Stimulated activated CD8-positive, alpha-beta memory T cell treated with anti-CD3 and anti-CD28 coated beads, Interleukin-15, amount 100 ng/mL, for 48 hours (primary cell): ENCODE results near the gene KCNJ6.
"Not testable (repeated sequence)": the region's sequence is repeated elsewhere in the genome, so short reads cannot be mapped to it uniquely, and the experiment has no call there.

Experiments used
- DNase-seq, 2 donors: peaks; one replicate each; pipeline ENCODE4 v3.0.0-alpha.2; 2020; ENCODE audit warnings: low read depth in 2 of 2

KCNJ6 gene

DNA sequence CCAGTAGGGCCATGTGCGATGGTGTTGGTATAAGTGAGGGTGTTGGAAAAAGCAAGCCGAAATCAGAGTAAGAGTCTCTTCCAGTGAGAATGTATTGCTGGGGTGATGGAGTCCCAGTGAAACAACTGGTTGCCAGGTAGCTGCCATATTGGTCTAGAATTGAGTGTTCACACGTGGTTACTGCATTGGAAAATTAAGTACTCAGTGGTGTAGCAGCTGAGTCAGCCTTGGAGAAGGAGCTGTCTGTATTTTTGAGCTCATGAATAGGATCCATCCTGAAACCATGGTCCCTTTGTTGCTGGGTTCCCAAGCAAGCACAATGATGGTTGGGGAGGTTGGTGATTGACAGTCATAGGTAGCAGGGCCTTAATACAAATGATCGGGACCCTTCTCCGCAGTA, 314.3 kb downstream of the KCNJ6 start:
- DNase-seq, result no peak

DNA sequence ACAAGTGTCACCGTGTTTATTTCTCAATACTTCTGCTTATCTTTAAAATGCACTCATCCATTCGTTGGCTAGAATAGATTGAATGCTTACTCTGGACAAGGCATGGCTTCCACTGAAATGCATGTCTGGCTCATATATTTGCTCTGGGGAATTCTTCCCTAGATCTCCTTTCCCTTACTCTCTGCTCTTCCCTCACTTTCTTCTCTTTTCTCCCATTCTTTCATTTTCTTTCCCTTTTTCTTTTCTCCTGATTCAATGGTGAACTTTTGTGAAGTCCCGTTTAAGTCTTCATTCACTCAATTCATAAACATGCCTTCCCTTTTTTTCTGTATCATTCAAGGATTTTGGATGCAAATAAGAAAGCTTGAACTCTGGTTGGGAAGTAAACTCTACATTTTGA, 315.2 kb downstream of the KCNJ6 start:
- no peak for DNase-seq

DNA sequence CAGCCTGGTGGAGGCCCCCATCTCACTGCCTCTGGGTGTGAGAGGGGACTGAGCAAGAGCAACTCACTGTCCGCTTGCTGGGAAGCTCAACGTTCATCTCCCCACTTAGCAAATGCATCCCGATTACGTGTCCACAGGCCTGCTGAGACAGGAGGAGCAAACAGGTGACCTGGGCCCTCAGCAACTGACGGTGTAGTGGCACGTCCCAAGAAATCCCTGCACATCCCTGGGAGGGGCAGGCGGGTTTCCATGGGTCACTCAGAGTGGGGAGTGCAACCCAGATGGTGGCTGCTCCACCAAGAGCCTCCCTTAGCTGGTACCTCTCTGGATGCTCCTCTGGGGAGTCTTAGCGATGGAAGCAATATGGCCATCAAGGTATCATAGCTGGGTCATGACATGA, 320.3 kb downstream of the KCNJ6 start:
- DNase-seq, result no peak

DNA sequence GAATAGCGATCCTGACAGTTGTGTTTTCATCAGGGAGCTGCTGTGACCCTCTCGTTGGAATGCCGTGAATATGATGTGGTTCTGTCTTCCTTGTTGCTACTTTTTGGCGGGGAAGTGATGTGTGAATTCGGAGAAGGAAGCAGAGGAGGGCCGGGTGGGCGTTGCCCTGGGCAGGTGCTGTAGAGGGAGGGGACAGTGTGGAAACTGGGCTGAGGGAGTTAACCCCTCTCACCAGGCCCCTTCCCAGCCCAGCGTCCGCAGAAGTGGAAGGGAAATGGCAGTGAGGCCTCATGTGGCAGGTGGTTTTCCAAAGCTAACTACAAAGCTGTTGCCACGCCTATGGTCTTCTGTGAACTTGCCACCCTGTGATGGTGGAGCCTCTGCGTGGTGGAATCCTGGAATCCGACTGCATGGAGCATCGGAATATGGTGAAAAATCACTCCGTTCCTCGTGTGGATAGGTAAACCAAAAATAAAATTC, 321.7 kb downstream of the KCNJ6 start:
- DNase-seq, result no peak

DNA sequence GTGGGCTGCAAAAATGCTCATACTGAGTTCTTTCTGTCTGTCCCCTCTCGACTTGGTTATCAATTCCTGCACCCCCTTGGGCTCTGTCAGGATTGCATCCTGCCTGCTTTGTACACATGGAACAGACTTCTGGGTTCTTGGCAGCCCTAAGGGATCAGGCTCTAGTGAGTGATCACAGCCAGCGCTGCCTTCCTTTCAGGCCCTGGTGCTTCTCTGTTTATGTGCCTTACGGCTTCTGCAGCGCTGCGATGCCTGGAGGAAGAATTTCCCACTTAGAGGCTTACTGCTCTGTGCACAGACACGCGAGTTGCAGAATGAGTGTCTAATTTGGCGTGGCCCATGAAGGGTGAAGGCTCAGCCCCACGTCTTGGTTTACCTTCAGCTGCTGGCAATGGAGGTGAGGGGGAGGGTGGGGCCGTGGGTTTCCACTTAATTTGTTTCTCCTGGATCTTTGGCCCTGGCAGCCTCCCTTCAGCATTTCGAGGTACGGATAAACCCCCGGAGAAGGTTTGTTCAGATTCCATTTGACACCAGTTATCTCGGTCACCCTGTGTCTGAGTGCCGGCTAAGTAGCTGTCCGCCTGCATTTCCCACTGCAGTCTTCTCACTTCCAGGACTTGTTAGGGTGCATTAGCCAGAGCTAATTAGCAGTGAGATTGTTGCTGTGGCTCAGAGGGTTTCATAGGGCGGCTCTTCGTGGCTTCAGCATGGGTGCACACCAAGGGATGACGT, 322.4 kb downstream of the KCNJ6 start:
- no peak for DNase-seq

DNA sequence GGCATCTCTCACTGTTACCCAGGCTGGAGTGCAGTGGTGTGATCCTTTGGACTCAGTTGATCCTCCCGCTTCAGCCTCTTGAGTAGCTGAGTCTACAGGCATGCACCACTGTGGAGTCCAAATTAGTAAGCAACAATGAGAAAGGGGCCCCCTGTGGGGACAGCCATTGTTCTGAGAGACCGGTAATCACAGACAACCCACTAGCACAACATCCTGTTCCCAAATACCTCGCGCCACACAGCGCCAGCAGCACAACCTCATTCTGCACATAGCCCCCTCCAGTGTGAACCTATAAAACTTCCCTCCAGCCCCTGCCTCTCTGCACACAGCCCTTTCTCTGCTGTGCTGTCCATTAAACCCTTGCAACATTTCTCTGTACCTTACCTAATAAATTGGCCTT, 323.2 kb downstream of the KCNJ6 start:
- DNase-seq, result no peak

DNA sequence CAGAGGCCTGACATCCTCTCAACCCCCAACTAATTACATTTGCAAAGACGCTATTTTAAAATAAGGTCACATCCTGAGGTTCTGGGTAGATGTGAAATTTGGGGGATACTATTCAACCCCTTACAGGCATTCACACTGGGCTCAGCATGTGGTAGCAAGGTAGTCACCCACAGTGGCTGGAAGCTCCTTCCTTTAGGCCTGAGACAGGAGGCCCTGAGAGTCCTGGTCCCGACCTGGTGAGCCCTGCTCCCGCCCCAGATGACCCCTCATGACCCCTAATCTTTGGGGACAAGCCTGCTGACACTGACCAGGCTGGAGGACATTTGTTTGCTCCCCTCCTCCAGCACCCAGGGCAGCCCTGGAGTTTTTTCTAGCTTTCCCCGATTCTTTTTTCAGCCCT, 323.8 kb downstream of the KCNJ6 start:
- no peak for DNase-seq

DNA sequence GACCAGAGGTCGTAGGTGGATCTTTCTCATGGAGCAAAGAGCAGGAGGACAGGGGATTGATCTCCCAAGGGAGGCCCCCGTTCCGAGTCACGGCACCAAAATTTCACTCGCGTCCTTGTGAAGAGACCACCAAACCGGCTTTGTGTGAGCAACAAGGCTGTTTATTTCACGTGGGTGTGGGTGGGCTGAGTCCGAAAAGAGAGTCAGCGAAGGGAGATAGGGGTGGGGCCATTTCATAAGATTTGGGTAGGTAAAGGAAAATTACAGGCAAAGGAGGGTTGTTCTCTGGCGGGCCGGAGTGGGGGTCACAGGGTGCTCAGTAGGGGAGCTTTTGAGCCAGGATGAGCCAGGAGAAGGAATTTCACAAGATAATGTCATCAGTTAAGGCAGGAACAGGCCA, 324.3 kb downstream of the KCNJ6 start:
- DNase-seq, result not testable (repeated sequence)

DNA sequence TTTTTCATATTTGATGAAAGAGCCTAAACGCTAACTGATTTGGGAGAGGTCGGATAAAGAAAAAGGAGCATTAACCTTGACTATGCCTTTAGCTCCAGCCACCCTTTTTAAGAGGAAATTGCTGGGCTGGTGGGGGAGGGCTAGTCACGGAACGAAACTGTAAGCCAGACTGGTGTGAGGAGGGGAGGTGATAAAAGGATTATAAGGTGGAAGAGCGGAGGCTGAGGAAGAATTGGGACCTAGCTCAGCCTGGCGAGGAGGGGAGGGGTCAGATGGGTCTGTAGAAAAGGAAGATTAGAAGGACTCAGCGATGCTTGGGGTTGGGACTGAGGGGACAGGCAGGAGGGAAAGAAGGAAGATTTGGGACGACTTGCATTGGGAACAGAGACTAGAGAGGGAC, 325.4 kb downstream of the KCNJ6 start:
- not testable (repeated sequence) for DNase-seq

DNA sequence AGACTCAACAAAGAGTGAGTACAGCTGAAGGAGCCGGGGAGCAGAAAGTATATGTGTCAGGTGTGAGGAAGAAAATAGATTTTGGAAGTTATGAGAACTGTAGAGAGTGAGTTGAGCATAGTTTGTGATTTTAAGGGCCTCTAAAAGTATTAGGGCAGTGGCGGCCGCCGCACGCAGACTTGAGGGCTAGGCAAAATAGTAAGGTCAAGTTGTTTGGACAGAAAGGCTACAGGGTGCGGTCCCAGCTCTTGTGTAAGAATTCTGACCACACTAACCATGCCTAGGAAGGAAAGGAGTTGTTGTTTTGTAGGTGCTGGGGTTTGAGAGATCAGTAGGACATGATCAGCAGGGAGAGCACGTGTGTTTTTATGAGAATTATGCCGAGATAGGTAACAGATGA, 327.6 kb downstream of the KCNJ6 start:
- DNase-seq, result not testable (repeated sequence)

DNA sequence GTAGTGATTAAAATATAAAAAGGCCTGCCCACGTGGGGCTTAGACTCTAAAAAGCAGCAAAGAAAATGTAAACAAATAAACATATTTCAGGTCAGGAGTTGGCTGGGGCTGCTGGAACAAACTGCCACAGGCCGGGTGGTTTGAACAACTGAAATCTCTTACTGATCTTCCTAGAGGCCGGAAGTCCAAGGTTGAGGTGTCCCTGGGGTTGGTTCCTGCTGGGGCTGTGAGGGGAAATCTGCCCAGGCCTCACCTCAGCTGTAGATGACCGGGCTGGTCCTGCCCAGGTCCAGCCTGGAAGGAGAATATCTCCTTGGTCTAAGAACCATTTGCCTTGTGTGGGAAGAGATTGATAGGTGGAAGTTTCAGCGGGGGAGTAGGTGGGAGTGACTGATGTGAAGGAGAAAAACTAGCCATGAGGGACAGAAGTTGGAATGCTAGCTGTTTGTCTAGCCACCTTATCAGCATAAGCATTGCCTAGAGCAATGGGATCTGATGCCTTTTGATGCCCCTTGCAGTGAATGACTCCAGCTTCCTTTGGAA, 328.6 kb downstream of the KCNJ6 start:
- DNase-seq, result no peak

DNA sequence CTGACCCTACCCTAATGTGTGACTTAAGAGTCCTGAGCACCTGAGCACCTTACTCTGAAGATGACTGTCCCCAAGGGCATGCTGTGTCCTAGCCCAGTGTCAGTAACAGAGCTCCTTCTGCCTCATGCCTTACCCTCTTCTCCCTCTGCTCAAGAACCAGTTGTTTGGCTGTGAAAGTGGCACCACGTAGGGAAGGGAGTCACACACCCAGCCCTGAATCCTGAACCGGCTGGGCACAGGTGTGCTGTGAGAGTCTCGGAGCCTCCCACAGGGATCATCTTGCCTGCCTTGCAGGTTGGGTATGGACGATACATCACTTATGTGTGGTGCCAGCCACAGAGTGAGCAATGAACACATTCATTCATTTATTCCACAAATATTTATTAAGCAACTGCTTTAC, 329.1 kb downstream of the KCNJ6 start:
- DNase-seq, result no peak

DNA sequence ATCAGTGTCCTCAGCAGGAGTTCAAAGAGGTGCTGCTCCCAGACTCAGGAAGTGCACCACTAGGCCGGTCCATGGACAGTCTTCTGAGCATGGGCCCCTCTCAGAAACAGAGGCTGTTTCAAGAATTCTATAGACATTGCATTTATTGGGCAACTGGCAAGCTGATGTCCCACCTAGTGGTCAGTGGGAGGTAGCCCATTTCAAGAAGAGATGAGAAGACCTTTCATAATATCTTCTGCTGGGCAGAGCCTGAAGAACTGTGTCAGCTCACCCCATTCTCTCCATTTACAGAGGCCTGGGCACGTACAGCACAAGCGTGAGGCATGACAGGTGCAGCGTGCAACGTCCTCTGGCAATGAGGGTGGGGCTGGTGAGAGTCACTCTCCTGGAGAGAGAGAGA, 333.7 kb downstream of the KCNJ6 start:
- no peak for DNase-seq

DNA sequence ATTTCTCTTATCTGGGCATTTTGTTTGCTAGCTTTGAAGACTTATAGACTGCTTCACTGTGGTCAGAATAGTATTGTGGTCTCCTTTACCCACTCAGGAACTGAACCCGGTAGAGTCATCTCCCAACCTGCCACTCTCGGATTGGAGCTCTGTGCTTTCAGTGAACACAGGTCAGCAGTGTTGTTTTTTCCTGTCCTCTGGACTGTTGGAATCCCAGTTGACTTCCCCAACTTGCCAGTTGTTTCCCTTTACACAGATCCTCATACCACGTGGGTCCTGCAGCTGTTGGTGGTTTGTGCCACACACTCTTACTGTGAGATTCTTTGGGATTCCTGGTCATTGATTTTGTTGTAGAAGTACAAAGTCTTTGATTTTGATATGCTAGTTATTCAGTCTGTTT, 335.6 kb downstream of the KCNJ6 start:
- DNase-seq, result no peak

DNA sequence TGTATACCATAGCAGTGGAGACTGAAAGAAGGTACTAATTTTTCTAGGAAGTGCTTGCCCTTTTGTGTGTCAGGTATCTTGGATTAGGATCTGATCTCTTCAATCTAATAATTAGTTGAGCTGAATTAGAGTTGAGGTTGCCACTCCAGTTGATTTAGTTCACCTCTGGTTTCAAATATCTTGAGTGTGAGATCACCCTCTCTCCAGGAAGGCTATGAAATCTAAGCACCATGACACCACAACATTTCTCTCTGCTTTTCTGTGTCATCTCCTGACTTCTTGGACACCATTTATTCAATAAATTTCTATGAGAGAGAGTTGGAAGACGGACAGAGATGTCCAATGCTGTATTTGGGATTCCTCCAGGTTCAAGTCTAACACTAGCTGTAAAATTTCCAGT, 336.9 kb downstream of the KCNJ6 start:
- DNase-seq, result no peak

DNA sequence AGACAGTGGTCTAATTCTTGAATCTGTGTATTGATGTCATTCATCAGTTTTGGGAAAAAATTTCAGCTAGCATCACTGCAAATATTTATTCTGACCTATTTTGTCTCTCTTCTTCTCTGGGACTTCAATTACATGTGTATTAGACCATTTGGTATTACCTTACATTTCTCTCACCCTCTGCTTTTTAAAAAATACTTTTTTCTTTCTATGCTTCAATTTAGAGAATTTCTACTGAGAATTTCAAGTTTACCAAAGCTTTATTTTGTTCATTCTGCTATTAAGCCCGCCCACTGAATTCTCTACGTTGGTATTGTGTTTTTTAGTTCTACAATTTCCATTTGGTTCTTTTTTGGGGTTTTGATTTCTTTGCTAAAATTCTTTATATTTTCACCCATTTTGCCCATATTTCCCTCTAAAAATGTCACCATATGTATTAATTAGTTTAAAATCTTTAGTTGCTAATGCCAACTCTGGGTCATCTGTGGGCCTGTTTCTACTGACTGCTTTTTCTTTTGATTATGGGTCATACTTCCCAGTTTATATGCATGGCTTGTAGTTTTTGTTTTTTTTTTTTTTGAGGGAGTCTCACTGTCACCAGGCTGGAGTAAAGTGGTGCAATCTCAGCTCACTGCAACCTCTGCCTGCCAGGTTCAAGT, 337.7 kb downstream of the KCNJ6 start:
- DNase-seq, result no peak

DNA sequence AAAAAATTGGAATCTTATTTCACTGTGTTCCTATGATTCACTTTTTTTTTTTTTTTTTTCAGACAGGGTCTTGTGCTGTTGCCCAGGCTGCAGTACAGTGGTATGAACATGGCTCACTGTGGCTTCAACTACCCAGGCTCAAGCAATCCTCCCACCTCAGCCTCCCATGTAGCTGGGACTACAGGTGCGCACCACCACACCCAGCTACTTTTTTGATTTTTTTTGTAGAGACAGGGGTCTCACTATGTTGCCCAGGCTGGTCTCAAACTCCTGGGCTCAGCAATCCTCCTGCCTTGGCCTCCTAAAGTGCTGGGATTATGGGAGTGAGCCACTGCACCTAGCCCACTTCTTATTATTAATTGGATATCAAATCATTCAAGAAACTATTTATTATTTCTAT, 339.3 kb downstream of the KCNJ6 start:
- not testable (repeated sequence) for DNase-seq

DNA sequence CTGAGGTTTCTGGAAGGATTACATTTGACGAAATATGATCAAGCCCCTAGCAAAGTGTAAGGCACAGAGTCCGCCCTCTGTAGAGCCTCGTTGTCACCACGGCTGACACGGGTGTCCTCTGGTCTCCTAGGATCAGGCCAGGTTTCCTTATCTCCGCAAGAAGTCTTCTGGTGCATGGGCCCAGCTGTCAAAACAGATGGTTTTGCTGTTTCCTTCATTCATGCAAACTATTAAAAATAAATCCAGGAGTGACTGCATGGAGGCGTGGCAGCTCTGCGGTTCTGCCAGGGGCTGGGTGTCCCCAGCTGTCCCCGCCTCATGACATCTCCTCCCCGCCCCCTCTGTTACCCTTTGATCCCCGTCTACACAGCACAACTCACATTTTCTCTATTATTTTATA, 340.7 kb downstream of the KCNJ6 start:
- no peak for DNase-seq

DNA sequence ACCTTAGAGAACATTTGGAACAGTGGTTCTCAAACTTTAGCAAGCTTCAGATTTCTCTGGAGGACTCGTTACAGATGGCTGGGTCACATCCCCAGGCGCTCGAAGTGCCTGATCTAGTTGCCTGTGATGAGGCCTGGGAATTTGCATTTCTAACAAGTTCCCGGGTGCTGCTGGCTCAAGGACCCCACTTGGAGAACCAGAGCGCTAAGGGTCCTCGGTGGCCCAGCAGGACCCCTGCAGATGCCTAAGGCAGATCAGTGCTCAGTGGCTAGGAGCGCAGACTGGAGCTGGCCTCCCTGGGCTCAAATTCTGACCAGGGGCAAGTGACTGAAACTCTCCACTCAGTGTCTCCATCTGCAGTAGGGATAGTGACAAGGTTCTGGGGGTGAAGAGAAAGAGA, 341.5 kb downstream of the KCNJ6 start:
- DNase-seq, result no peak

DNA sequence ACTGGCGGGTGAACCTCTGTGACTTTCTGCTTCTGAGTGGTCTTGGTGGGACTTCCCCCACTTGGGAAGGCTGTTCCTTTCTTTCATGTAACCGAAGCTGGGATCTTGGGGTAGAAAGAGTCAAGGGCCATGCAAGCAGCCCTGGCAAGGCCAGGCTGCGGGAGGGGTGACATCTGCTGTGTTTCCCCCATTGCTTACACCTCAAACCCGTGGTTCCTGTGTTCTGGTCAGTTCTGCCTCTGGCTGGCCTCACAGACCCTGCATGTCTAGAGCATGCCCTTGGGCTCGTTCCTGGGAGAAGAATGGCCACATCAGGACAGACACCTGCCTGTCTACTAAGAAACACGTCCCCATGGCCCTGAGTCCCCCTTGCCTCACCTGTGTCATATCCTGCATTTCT, 341.9 kb downstream of the KCNJ6 start:
- no peak for DNase-seq

DNA sequence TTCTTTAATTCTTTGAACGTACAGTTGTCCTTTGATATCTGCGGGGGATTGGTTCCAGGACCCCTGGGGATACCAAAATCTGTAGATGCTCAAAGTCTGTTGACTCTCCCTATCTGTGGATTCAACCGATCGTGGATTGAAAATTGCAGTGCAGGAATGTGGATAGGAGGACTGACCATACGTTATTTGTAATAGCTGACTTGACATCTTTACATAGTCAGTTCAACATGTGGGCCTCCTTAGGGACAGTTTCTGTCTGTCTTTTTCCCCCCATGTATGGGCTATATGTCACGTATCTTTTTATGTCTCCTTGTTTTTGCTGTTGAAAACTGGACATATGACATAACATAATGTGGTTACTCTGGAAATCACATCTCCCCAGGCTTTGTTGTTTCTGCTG, 344.8 kb downstream of the KCNJ6 start:
- no peak for DNase-seq

DNA sequence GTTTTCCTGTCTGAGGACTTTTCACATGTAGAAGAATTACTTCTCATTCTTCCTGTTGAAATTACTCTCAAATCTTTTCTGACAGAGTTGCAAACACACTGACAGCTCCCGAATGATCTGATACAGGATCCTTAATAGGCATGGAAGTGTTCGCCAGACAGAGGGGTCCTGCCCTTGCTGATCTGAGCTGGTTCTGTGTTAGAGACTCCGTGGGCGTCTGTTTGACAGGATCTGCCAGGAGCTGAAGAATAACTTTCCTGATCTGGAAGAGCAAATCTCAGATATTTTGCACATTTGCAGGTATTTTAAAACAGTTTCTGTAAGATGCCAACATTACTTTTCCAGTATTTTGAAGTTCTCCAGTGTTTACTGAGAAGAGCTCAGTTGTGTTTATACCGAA, 347.3 kb downstream of the KCNJ6 start:
- DNase-seq, result no peak

DNA sequence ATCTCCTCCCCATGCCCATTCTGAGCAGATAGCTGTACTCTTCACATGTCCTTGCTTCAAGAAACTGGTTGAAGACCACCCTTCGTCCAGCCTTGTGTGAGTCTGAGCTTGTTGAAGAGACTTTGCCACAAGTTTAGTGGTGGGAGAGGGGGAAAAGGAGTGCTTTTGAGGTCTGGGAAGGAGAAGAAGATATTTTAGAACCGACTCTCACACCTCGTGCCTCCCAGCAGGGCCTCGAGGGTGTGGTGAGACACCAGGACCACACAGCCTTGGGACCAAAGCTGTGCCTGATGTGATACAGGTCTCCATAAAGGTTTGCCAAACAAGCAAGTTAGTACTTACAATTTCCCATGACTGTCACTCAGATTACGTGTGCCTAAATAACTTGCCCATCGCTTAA, 347.8 kb downstream of the KCNJ6 start:
- DNase-seq, result no peak
